ENCODE data around the gene BCAT1. TPM values are rescaled to one million over a fixed set of nuclear protein-coding genes. Genes with fewer than 3 reads are reported as not detected.

Gene BCAT1
- total and polyA plus RNA-seq, 2 of the 8 experiments (the other 6 are each of a cell fraction or from before 2014, with no cell fraction given) = 19.7 to 263 TPM

DNA sequence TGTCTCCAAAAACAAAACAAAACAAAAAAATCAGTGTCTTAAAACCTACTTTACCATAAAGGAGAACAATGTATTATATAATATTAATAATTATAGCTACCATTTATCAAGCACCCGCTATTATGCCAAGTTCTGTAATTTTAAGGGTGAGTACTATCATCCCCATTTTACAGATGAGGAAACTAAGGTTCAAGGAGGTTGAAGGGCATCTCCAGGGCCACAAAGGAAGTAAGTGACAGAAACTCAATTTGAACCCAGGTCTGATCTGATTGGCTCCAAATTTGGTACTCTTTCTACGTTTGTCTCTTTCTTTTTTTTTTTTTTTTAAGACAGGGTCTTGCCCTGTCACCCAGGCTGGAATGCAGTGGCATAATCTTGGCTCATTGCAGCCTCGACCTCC lies 115.4 kb downstream of the BCAT1 start:
- H3K79me1 ChIP-seq (ENCODE audit: low read depth, low read length) = no peaks in the 10 kb centered on the region
- H3K27ac ChIP-seq (ENCODE audit: low read depth, low read length) = no peak overlapping the region
- H4K5ac ChIP-seq (ENCODE audit: insufficient read length, low read depth, low read length) = no peak overlapping the region
- H2AK5ac ChIP-seq (ENCODE audit: low read depth, low read length) = no peak overlapping the region
- H3K18ac ChIP-seq (ENCODE audit: extremely low read depth, low read length) = no peak overlapping the region
- no peak overlapping the region for H3K4me3 ChIP-seq (ENCODE audit: extremely low read depth in 1 of 4, insufficient read depth in 2 of 4, low read depth in 3 of 4, low read length in 4 of 4)
- H2BK5ac ChIP-seq (ENCODE audit: low read depth, low read length) = no peak overlapping the region
- H3K23ac ChIP-seq (ENCODE audit: insufficient read length) = no peak overlapping the region
- H2BK12ac ChIP-seq (ENCODE audit: low read depth, low read length) = no peak overlapping the region
- TF ChIP-seq BRCA1 (IDR thresholded peaks at IDR 0.05; ENCODE audit: low read depth, low read length) (no peak), SP2 (IDR thresholded peaks at IDR 0.05; ENCODE audit: low read length) (no peak), POU5F1 (IDR thresholded peaks at IDR 0.05; ENCODE audit: low read depth, low read length) (no peak), SRF (IDR thresholded peaks at IDR 0.05; ENCODE audit: low read depth, low read length) (no peak), CREB1 (IDR thresholded peaks at IDR 0.05) (no peak), KDM4A (IDR thresholded peaks at IDR 0.05; ENCODE audit: low read depth, low read length, severe bottlenecking) (no peak), PHF8 (conservative IDR thresholded peaks at IDR 0.05; ENCODE audit: low read depth, low read length) (no peak), KDM1A (IDR thresholded peaks at IDR 0.05; ENCODE audit: borderline replicate concordance, low read length) (no peak), SIX5 (IDR thresholded peaks at IDR 0.05; ENCODE audit: low read depth, low read length) (no peak), BACH1 (IDR thresholded peaks at IDR 0.05; ENCODE audit: low read length) (no peak), GABPA (IDR thresholded peaks at IDR 0.05; ENCODE audit: borderline replicate concordance, insufficient read depth, low read length) (no peak), MAFK (IDR thresholded peaks at IDR 0.05; ENCODE audit: low read depth, low read length) (no peak)
- FAIRE-seq (no peak), DNase-seq (ENCODE audit: low read depth in 1 of 2, low spot score in 2 of 2) (no peak)
- 87% methylated on average over 3 of the region's 3 CpGs; no CpG with 5 or more reads in 1 of the 2 experiments for WGBS, 2 experiments (ENCODE audit: extremely low coverage in 1 of 2, insufficient coverage in 1 of 2, insufficient read length in 1 of 2, insufficient replicate concordance in 2 of 2, low coverage in 1 of 2, low lambda C conversion rate in 2 of 2, missing lambda C conversion rate in 1 of 2)
- H4K8ac ChIP-seq (ENCODE audit: extremely low read depth, insufficient read depth, low read length) = no peak overlapping the region
- no peak overlapping the region for H2BK15ac ChIP-seq (ENCODE audit: low read length)
- no peak overlapping the region for H3K4me2 ChIP-seq (ENCODE audit: insufficient read depth in 1 of 2, low read depth in 2 of 2, low read length in 2 of 2)
- no peak overlapping the region for H3K9ac ChIP-seq (replicated peaks in 1 of 4; ENCODE audit: extremely low read depth in 1 of 4, low read depth in 3 of 4, low read length in 3 of 4)
- no peak overlapping the region for H3K56ac ChIP-seq (replicated peaks; ENCODE audit: insufficient read length, low read depth, low read length)
- no peaks in the 10 kb centered on the region for H3K27me3 ChIP-seq (replicated peaks in 1 of 4; ENCODE audit: control insufficient read depth in 3 of 4, extremely low read depth in 1 of 4, insufficient read depth in 3 of 4, low read length in 3 of 4)
- H2AFZ ChIP-seq (ENCODE audit: low read length) = no peak overlapping the region
- H3K9me3 ChIP-seq (ENCODE audit: insufficient read depth in 2 of 2, low read depth in 1 of 2, low read length in 1 of 2) = no peaks in the 10 kb centered on the region
- ChIA-PET POLR2A (ENCODE audit: partially characterized antibody) (no interaction called here), CTCF (ENCODE audit: partially characterized antibody) (interaction anchor here (1.4 kb wide), 1 partner anchor 31 kb away, joined by 4 read pairs; no protein-coding TSS in a partner anchor)
- no peaks in the 10 kb centered on the region for H4K20me1 ChIP-seq (replicated peaks in 1 of 2; ENCODE audit: control insufficient read depth in 1 of 2, insufficient read depth in 2 of 2, low read length in 2 of 2)
- H3K4me1 ChIP-seq (replicated peaks in 1 of 4; ENCODE audit: control insufficient read depth in 3 of 4, insufficient read depth in 4 of 4, low read length in 3 of 4) = no peaks in the 10 kb centered on the region
- no peaks in the 10 kb centered on the region for H3K23me2 ChIP-seq (ENCODE audit: low read depth, low read length)
- no peak overlapping the region for H2BK20ac ChIP-seq (ENCODE audit: low read length)
- H4K91ac ChIP-seq (replicated peaks; ENCODE audit: insufficient read length, low read length) = no peak overlapping the region
- H3K14ac ChIP-seq (ENCODE audit: insufficient read length) = no peak overlapping the region
- no peak overlapping the region for H2BK120ac ChIP-seq (replicated peaks; ENCODE audit: low read depth, low read length)
- no peak overlapping the region for H3K4ac ChIP-seq (replicated peaks; ENCODE audit: insufficient read length, low read depth, low read length)
- peaks cover 0 to 51% (median 33%) of the 10 kb centered on the region in 4 experiments; a peak in 6 of 8 replicates for H3K36me3 ChIP-seq (ENCODE audit: control insufficient read depth in 2 of 4, insufficient read depth in 4 of 4, low read length in 3 of 4)
- H3K79me2 ChIP-seq (ENCODE audit: control insufficient read depth in 1 of 2, insufficient read depth in 2 of 2, low read length in 2 of 2) = no peaks in the 10 kb centered on the region

Data from H1 (cell line).